NOMO-1 treated with dmso at 0.1 percent for 144 hours (cell line): ENCODE measurements around the gene PSRC1.

Experiments
- DNase-seq: peaks from one replicate; lab custom pipeline; 2025; ENCODE audit not compliant: unreplicated experiment; lab: John Stamatoyannopoulos, UW

PSRC1 gene

DNA sequence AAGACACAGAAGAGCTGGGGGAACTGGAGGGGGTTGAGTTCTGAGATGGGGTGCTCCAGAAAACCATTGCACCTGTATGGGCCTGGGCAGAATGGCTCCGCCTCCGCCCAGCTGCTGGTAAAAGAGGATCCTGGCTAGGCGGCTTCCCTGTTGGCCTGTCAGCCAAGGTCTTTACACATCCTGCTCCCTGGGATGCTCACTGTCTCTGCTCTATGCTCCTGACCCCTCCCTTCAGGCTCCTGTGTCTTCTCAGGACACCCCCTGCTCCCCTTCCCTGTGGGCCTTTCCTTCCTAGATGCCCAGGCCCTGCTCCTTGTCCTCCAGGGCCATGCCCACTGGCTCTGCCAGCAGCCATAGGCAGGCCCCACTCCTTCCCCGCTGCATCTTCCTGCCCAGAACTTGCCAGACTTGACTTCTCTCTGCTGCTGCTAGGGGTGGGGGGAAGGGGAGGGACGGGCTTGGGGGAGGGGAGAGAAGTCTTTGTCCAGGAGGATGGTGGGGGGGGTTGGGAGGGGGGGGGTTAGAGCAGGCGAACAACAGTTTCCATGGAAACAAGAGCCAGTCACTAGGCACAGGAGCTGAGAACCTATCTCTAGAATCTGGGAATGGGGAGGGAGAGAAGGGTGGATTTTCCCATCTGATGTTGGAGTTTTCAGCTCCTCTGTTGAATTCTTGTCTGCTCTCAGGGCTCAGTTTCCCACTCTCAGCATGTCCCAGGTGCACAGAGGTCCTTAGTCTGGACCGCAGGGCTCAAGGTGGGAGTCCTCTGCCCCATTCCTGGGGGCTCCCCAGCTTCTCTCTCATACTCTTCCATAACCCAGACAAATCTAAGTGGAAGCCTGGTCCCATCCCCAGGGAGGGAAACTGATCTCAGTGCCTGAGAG is 23.0 kb downstream of the PSRC1 start:
- no peak for DNase-seq

DNA sequence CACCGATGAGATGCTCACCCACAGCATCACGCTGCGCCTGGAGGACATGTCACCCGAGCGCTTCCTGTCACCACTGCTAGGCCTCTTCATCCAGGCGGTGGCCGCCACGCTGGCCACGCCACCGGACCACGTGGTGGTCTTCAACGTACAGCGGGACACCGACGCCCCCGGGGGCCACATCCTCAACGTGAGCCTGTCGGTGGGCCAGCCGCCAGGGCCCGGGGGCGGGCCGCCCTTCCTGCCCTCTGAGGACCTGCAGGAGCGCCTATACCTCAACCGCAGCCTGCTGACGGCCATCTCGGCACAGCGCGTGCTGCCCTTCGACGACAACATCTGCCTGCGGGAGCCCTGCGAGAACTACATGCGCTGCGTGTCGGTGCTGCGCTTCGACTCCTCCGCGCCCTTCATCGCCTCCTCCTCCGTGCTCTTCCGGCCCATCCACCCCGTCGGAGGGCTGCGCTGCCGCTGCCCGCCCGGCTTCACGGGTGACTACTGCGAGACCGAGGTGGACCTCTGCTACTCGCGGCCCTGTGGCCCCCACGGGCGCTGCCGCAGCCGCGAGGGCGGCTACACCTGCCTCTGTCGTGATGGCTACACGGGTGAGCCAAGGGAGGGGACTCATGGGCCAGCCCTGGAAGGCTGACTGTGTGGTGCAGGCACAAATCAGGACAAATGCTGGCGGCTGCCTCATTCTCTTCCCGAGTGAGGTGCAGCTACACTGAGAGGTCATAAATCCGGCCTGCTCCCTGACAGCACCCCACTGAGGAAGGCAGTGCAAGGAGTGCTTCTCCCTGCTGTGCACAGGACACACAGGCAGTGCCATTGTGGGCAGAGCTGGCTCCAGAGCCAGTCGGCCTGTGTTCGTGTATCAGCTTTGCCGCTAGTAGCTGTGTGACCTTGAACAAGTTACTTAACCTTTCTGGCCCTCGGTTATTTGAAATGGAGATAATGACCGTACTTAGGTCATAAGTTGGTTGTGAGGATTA is 24.2 kb downstream of the PSRC1 start:
- no peak for DNase-seq

DNA sequence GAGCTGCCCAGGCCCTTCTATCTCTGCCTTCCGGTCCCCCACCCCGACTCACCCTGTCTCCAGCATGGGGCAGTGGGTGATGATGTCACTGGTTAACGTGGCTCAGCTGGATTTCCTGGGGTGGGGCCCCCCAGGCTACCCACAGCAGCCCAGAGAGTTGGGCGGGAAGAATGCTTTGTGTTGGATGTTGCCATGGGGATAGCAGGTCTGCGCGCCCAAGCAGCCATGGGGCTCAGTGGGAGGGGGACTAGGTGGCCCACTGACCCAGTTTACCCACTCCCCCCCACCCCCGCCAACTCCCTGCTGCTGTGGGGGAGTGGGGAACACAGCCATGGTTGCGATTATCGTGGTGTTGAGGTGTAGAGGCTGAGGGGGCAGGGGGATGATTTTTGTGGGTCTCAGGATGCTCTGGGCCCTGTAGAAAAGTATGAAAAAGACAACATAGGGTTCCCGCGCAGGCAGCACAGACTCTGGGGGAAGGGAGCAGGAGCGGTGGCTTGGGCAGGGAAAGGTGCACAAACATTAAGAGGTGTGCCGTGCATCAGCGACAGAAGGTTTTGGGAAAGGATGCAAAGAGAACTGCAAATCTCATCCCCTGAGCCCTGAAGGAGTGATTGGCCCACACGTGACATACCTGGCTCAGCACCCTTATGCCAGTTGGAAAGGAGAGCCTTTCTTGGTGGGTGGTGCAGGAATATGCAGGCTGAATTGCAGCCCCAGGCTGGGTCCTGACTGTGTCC is 25.1 kb downstream of the PSRC1 start:
- DNase-seq: no peak

DNA sequence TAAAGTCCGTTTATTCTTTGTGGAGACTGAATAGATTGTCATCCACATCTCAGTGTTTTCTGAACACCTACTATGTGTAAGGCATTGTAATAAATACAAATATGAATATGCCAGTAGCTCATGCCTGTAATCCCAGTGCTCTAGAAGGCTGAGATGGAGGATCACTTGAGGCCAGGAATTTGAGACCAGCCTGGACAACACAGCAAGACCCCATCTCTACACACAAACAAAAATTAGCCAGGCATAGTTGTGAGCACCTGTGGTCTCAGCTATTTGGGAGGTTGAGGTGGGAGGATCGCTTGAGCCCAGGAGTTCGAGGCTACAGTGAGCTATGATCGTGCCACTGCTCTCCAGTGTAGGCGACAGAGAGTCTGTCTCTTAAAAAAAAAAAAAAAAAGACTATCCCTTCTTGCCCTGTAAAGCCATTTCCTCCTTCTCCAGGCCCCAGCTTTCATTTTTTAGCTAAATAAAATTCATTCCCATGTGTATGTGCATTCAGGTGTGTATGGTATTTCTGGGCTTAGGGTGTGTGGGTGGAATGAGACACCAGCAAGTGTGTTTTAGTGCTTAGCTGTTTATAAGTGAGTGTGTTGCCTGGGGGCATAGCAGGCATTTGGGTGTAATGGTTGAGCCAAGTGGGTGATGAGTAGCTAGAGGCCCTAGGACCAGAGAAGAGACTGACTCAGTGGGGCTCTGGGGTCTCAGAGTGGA is 25.8 kb downstream of the PSRC1 start:
- no peak for DNase-seq

DNA sequence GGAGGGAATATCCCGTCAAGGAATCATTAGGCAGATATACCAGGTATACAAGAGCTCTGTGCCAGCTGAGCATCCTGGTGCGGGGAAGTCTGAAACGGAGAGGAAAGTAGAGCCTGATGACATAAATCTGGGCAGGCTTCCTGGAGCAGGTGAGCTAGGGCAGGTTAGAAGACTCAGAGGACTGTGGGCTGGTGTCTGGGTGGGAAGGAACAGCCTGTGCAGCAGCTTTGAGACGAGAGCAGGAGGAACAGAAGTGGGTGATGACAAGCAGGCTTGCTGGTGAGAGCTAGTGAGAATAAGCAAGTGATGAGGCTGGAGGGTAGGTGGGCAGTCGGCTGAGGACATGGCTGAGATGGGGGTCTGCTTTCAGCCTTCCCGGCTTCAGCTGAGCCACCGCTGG is 26.9 kb downstream of the PSRC1 start:
- no peak for DNase-seq

DNA sequence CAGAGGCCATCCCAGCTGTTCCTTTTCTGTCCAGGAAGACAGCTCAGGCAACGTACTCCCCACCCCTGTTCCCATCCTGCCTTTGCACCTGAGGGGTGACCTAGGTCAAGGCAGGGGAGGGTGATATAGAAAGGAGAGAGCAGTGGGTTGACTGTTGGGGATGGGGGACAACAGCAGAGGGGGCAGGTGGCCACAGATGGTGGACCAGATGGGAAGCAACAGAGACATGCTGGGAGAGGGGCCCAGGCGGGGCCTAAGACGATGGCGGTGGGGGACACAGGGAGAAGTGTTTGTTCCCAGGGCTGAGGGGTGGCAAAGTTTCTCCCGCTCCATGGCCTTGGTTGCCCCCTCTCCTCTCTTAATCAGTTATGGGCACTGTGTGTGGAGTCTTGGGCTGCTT is 27.3 kb downstream of the PSRC1 start:
- DNase-seq: no peak

DNA sequence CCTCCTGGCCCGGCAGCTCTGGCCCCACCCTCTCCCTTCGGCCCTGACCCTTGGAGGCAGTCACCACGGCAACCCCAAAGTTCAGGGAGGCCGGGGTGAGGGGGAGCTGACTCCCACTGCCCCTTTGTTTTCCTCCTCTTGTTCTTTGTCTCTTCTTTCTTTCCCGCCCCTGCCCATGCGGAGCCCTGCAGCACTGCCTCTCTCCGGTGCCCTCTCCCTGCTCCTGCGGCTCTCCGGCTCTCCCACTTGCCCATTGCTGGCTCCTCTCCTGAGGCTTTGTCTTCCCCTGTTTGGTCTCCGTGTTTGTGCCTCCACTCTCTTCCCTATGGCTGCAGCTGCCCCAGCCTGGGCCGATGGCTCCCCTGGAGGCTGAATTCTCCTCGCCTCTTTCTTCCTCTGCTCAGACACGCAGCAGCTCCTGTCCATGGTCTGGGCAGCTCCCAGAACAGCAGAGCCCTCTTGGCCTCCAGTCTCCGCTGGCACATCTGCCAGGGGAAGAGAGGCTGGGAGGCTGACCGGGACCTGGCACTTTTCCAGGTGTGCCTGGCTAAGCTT is 27.8 kb downstream of the PSRC1 start:
- no peak for DNase-seq

- DNase-seq: no peak
Observed at GRCh38 chr1:109254621-109255096, 28.3 kb downstream of the PSRC1 start.

DNA sequence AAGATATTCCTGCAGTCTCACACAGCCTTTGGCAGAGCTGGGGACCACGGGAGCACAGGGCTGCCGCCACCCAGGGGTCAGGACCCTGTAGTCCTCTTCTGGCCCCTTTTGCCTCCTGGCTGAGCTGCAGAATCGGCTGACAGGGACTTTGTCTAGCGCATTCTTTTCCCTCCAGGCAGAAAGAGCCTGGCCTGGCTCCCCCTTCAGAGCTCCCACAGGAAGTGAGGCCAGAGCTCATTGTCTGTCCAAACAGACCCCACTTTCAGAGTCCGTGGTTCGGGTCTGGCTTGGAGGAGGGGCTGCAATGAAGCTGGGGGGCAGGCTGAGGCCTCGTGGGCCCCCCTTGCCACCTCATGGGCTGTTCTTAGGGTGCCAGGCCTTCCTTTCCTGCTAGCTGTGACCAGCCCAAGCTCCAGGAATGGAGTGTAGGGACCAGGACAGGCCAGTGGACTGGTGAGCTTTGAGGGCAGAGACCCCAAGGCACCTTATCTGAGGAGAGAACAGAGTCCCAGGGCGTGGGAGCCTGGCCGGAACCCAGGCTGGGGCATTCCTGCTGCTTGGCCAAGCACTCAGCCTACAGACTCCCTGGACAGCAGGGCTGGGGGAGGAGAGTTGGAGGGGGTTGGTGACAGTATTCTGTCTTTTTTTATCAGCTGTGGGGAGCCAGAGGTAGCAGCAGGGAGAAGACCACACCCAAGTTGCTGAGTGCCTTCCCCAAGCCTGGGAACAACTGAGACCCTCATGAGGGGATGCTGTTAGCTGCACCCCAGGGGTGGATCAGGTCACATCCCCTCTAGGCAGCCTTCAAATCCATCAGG is 28.9 kb downstream of the PSRC1 start:
- DNase-seq: no peak

DNA sequence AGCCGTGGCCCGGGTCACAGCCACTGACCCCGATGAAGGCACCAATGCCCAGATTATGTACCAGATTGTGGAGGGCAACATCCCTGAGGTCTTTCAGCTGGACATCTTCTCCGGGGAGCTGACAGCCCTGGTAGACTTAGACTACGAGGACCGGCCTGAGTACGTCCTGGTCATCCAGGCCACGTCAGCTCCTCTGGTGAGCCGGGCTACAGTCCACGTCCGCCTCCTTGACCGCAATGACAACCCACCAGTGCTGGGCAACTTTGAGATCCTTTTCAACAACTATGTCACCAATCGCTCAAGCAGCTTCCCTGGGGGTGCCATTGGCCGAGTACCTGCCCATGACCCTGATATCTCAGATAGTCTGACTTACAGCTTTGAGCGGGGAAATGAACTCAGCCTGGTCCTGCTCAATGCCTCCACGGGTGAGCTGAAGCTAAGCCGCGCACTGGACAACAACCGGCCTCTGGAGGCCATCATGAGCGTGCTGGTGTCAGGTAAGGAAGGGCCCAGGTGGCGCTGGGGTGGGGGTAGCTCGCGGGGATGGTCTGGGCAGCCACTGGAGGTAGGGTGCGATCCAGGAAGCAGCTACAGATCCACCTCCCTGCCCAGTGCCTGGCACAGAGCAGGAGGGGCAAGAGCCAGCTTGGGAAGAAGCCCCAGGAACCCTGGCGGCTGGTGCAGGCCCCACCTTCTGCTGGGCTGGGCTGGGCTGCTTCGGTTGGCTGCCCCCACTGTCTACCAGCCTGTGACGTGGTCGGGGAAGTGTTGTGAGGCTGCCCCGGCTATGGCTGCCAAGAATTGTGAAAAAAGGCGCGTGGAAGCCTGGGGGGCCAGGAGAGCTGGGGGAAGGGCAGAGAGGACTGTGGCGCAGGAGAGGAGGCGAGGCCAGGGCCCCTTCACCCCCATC is 29.8 kb downstream of the PSRC1 start:
- DNase-seq: no peak

GRCh38 chr1:109252167-109252892 is 30.6 kb downstream of the PSRC1 start:
- no peak for DNase-seq

DNA sequence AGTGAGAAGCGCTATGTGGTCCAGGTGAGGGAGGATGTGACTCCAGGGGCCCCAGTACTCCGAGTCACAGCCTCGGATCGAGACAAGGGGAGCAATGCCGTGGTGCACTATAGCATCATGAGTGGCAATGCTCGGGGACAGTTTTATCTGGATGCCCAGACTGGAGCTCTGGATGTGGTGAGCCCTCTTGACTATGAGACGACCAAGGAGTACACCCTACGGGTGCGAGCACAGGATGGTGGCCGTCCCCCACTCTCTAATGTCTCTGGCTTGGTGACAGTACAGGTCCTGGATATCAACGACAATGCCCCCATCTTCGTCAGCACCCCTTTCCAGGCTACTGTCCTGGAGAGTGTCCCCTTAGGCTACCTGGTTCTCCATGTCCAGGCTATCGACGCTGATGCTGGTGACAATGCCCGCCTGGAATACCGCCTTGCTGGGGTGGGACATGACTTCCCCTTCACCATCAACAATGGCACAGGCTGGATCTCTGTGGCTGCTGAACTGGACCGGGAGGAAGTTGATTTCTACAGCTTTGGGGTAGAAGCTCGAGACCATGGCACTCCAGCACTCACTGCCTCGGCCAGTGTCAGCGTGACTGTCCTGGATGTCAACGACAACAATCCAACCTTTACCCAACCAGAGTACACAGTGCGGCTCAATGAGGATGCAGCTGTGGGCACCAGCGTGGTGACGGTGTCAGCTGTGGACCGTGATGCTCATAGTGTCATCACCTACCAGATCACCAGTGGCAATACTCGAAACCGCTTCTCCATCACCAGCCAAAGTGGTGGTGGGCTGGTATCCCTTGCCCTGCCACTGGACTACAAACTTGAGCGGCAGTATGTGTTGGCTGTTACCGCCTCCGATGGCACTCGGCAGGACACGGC is 31.4 kb downstream of the PSRC1 start:
- DNase-seq: no peak

DNA sequence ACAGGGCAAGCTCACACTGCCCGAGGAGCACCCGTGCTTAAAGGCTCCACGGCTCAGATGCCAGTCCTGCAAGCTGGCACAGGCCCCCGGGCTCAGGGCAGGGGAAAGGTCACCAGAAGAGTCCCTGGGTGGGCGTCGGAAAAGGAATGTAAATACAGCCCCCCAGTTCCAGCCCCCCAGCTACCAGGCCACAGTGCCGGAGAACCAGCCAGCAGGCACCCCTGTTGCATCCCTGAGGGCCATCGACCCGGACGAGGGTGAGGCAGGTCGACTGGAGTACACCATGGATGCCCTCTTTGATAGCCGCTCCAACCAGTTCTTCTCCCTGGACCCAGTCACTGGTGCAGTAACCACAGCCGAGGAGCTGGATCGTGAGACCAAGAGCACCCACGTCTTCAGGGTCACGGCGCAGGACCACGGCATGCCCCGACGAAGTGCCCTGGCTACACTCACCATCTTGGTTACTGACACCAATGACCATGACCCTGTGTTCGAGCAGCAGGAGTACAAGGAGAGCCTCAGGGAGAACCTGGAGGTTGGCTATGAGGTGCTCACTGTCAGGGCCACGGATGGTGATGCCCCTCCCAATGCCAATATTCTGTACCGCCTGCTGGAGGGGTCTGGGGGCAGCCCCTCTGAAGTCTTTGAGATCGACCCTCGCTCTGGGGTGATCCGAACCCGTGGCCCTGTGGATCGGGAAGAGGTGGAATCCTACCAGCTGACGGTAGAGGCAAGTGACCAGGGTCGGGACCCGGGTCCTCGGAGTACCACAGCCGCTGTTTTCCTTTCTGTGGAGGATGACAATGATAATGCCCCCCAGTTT is 32.3 kb downstream of the PSRC1 start:
- DNase-seq: no peak

GRCh38 chr1:109249654-109250401 is 33.1 kb downstream of the PSRC1 start:
- no peak for DNase-seq
